AG08395 (cell line): ENCODE data around the gene FRS3.

Experiments used
- DNase-seq: peaks from one replicate; pipeline ENCODE4 v3.0.0; 2012; ENCODE audit warnings: mixed read lengths, low spot score

The FRS3 gene

DNA sequence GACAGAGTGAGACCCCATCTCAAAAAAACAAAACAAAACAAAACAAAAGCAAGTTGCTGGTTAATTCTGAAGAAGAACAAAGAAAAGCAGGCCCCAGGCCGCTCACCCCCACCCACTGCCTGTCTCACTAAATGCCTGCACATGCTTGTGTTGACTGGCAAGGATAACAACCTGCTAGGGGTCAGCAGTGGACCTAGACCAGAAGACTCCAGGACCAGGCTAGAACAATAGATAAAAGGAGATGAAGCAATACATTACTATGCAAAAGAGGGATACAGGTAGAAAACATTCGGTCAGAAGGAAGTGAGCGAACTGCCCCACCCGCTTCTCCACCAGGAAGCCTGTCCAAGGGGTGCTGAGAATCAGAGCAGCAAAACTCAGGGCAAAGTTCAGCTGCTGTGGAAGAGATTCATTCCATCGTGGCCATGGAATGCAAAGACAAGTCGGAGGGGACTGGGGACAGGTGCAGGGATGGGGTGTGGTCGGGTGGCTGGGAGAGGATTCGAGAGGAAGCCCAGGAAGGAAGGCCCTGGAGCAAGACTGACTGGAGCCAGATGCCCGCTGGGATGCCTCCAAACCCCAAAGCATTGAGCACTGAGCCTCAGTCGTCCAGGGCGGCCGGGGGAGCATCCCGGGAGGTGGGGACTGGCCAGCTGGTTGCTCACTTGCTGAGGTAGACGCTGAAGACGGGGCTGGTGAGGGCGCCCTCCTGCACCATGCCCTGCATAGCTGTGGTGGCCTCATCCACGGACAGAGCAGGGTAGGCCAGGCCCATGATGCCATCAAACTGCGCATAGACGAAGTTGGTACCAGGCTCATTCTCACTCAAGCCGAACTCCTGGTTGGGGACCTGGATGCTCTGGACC lies 37.8 kb downstream of the FRS3 start:
- DNase-seq: no peak

DNA sequence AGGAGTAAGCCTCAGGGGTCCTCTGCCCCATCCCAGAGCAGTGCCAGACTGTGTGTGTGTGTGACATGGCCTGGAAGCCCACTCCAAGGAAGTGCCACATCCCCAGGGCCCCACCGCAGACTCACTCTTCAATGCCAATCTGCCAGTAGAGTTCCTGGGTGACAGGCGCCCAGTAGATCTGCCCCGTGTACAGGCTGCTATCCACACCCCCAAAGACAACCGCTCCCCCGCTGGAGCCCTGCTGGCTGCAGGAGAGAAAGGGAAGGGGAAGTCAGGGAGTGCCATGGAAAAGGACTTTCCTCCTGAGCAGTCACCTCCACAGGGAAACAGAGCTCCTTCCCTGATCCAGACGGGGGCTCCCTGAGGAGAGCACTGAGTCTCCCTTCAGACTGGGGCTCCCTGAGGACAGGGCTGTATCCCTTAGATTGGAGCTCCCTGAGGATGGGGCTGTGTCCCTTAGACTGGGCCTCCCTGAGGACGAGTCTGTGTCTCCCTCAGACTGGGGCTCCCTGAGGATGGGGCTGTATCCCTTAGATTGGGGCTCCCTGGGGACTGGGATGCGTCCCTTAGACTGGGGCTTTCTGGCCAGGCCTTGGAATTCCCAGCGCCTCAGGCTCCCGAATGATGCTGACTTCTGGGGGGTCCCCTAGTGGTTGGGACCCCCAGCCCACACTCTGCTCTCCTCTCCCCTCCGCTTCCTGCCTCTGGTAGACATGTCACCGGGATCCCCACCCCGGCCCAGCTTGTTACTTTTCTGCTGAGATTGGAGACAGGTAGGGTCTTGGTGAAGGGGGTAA lies 39.1 kb downstream of the FRS3 start:
- DNase-seq: no peak

DNA sequence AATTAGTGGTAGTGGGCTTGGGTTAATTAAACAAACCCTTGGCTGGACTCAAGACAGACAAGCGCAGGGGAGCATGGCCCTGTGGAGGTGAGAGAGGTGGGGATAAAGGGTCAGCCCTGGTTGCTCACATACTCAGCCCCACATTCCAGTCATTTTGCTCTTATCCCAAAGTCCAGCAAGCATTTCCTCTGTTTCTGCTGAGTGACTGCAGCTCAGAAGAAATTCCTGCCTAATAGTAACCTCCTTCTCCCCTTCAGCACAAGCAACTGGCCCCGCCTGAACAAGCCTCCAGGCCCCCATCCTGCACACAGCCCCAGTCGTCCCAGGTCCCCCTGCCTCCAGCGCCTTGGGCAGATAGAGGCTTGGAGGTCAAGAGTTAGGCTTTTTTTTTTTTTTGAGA lies 40.7 kb downstream of the FRS3 start:
- DNase-seq: no peak

DNA sequence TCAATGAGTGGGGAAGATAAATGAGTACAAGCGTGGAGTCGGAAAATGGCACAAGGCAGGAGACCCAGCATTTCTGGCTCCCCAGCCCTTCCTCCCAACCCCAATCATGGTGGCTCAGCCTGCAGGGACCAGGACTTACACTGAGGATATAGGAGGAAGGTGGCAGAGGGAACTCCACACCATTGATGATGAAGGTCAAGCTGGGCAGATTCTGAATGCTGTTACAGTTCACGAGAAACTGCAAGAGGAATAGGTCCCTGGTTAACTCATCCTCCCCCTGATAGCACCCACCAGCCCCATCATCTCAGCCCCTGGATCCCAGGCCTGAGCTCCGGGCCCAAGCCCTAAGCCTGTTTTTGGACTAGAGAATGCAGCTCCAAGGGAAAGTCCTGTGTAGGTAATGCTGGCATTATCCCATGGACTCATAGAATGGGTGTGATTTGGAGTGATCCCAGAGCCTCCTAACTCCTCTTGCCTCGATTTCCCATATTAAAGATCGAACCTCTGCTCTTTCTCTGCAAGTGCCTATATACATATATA lies 42.0 kb downstream of the FRS3 start:
- no peak for DNase-seq

DNA sequence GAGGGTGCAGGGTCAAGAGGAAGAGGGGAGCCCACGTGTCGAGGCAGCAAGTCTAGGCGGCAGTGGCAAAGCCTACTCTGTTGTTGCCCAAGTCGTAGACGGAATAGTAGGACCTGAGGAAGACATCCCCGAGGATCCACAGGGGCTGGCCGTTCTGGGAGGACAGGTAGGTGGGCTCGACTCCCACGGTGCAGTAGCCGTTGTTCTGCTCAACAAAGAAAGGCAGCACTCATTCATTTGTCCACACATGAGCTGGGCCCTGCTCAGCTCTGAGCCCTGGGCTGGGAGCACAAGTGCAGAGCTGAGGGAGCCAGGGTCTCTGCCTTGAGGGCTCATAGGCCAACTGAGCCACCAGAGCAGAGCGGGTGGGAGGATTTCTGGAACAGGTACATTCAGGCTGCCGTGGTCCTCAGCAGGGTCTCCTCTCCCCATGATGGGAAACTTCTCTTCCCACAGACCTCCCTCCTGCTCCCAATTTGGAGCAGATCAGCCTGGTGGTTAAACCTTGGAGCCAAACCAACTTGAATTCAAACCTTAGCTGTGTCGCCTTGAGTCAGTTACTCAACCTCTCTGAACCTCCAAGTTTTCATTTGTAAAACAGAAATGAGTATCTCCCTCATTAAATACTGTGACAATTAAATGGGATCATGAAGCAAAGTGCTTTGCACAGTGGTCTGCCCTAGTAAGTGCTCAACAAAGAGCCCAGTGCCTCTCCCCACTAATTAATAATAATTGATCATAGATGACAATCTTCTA lies 42.7 kb downstream of the FRS3 start:
- no peak for DNase-seq

DNA sequence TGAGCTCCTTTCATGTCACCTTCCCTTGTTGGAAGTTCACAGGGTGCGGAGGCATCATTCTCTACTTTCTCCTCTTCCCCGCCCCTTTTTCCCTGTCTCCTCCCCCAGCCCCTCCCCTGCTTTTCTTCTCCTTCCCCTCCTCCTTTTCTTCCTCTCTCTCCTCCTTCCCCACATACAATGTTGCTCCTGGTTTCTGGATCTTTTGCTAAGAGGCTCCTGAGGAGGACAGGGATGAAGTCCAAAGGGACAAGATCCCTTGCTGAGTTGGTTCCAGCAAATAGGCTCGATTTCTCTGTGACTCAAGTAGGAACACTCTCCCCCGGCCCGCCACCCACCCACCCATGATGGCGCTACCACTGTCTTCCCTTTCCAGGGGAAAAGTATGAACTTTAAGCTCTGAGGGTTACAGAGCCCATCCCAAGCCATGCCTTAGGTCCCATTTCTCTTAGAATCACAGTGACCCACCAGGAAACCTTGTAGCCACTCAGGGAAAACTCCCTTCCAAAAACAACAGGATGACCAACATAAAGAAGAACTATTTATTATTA lies 43.4 kb downstream of the FRS3 start:
- no peak for DNase-seq

DNA sequence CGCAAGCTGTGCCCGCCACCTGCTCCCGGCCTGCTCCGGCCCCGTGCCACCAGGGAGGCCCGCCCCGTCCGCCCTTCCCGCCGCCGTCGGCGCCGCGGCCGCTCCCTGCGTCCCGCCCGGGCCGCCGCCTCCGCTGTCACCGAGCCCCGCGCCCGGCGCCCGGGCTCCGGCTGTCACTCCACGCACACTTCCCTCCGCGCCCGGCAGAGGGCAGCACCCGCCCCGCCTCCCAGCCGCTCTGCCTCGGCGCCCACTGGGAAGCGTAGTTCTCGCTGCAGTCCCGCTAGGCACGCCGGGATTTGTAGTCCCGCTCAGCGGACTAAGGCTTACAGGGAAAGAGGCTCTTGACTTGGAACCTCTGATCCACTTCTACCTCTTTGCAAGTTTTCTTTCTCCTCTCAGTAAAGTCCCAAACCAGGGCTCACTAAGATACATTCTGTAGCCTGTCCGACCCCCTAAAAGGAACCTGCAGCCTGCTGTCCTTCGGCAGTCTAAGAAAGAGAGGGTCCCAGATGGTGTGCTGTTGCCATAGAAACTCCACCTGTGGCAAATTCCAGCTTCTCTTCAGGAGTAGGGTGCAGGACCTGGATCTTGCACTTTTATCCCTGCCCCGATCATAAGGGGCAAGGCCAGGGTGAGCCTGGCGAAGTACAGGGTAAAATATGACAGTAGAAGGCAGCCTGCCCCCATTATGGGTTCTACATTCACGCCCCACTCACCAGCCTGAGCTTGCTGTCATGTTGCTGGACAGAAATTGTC lies 44.1 kb downstream of the FRS3 start, which contains the start of gene TFEB:
Gene TFEB (minus strand): TSS at position 182 of the 759 bp plus-strand sequence. CDS start 44,395 bp downstream, outside the sequence.
- peak; percentile 97 for DNase-seq

DNA sequence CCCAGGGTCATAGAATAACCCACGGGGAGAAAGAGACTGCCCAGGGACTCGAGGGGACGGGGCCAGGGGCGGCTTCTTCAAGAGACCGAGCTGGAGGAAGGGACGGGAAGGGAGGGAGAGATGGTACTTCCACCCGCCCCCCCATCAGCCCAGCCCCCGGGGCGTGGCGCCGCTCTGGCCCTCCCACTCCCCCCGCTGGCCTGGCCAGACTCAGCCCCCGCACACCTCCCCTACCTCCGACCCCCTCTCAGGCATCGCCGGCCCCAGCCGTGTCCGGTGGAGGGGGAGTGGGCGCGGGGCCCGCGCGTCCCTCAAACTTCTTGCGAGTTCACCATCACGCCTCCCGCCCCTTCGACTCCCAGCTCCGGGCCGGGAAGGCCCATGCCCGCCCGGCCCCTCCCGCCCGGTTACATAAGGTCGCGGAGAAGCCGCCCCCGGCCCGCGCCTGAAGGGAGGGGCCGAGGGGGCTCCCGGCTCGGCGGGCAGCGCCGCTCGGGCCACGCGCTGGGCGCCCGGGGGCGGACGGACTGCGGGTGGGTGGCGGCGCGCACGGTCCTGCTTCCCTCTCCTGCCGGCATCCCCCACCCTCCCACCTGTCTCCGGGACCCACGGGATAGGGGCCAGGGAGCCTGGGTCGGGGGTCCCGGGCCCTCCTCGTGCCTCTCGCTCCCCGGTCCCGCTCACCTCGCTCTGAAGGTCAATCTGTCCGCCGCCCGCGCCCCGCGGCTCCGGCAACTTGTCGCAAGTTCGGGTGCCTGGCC lies 44.9 kb downstream of the FRS3 start:
- peak; percentile 83 for DNase-seq

DNA sequence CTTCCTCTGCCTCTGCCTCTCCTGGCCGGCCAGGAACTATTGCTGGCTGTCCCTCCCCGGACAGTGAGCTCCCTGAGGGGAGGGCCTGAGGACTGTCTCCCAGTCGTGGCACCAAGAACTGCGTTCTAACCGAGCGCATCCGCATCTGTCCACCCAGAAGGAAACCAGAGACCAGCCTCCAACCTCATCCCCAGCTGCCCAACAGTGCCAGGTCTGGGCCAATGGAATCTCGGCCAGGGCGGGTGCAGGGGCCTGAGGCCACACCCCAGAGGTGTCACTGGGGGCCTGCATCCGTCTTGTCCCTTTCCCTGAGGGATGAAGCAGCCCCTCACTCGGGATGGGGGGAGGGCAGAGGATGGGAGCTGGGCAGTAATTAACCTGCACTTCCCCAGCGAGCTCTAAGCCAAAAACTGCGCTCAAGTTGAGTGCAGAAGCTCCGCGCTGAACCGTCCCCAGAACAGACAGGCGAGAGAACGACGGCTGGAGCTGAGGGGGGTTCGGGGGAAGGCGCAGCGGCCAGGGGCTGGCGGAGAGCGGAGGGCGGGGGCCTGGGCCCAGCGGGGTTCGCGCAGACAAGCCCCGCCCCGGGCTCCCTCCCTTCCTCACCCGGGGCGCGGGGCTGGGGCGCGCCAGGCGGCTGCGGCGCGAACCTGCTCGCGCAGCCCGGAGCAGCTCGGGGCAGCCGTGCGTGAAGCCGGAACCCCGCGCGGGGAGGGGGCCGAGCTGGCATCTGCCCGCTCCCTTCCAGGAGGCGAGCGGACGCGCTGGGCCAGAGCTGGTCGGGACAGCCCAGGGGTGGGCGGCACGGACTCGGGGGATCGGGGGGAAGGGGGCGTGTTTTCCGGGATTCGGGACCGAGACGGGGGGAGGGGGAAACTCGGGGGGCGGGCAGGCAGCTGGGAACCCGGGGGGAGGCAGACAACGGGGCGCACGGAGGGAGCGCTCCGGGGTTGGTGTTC lies 45.7 kb downstream of the FRS3 start:
- DNase-seq: peak; percentile 81

DNA sequence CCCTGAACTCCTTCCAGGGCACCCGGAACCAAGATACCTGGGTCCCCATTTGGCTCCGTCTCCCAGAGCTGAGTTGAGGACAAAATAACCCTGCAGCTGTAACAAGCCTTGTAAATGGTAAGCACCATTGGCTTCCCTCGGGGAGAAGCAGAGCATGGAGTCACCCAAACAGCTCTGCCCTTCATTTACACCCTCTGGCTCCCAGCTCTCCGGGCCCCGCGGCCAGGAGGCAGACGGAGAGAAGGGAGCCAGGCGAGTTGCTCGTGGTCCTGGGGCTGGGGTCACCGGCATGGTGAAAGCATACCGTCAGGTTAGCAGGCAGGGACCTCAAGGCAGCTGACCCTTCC lies 46.4 kb downstream of the FRS3 start:
- no peak for DNase-seq

DNA sequence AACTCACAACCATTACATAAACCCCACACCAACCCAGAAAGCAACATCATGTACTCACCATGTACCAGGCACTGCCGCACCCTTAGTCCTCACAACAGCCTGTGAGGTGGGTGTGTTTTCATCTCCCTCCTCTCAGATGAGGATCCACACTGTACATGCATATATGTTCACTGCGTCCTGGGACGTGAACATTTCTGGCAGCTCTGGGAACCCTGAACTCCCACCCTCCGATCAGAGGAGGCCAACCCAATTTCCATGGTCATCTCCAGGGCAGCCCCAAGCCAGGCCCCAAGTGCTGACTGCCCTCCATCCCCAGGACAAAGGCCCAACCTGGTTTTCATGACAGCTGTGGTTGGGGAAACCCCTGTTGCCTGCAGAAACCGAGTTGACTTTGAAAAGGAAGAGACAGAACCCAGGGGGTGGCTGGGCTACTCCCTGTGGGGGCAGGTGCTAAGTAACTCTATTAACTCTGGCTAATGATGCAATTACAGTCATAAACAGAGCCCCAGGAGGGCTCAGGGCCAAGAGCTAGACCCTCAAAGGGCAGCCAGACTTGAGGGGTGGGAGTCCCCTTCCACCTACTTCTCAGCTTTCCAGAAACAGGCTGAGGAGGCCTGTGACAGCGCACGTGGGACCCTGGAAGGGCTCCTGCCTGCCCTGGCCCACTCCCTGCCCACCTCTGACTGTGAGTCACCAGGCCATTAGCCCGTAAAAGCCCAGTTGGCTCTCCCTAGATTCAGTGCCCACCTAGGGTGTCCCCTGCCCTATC lies 46.9 kb downstream of the FRS3 start:
- no peak for DNase-seq

DNA sequence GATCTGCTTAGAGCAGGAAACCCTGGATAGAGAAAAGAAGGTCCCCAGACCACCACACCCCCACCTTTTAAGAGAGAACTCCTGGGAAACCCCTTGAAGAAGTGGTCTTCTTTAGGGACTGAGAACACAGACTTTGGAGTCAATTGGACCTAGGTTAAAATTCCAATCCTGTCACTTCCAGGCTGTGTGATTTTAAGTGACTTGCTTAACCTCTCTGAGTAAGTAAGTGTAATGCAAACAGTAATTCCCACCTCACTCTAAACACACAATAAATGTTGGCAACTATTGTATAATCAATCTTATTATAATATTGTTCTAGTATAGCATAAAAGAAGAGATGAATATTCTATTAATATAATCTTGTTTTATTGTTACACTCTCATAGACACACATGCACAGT lies 47.6 kb downstream of the FRS3 start:
- no peak for DNase-seq

DNA sequence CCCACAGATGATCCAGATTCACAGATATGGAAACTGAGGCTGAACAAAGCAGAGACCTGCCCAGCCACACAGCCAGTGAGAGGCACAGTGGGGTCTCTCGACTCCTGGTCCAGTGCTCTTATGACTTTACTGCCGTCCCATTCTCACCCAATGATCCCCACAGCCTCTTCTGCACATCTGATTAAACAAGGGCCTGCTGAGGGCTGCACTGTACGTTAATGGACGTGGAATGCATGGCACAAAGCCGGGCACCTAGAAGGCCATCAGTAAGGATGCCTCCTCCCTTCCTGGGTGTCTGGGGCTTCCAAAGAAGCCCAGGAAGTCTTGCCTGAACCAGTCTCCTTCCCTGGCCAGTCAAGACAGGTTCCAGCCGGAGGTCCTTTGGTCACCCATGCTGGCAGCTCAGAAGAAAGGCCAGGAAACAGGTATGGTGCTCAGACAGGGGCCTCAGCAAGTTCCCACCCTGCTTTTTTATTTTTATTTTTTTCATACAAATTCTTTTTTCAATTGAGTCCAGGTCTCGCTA lies 48.1 kb downstream of the FRS3 start:
- no peak for DNase-seq

DNA sequence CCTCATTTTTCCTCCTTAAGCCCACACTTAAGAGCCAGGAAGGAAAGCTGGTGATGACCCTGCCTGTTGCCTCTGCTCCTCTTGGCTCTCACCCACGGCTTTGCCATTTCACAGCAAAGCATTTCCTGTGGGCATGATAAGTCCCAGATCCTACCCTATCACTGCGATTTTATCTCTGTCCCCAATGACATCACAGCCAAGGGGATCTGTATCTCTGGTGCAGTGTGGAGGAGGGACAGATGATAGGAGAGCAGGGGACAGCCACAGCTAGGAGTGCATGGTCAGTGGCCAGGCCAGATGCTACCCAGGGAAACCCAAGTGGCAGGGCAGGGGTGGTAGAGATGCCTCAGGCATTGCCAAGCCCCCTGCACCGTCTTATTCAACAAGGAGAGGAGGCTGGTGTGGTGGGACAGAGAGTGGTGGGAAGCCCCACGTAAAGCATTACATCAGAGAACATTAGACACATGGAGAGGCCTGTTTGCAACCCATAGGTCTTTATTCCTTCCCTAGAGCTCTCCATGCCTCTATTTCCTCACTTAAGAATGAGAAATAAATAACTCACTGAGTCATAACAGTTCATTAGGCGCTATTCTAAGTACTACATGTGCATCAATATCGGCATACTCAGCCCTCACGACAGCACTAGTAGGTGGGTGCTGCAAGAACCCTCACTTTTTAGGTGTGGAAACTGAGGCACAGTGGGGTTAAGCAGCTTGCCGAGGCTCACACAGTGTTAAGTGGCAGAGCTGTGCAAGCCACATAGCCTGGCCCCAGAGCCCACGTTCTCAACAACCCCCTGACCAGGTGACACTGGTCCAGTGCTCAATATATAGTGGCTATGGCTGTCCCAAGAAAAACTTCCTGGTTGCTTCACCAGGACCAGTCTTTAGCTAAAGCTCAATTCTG lies 48.9 kb downstream of the FRS3 start:
- DNase-seq: peak; percentile 22

DNA sequence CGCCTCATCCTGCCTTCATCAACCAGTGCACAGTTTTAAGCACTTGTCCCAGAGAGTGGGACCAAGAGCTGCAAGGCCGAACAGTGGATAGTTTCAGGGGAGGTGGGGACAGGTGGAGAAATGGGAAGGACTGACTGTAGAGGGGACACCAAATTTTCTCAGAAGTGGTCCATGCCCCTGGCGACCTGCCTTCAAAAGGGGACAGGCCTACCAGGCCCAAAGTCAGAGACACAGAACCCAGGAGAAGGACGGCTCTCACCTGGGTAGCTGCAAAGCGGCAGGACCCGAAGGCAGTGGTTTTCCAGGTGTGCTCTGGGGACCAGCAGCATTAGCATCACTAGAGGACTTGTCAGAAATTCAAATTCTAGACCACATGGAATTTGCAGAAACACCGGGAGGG lies 50.1 kb downstream of the FRS3 start:
- DNase-seq: no peak

DNA sequence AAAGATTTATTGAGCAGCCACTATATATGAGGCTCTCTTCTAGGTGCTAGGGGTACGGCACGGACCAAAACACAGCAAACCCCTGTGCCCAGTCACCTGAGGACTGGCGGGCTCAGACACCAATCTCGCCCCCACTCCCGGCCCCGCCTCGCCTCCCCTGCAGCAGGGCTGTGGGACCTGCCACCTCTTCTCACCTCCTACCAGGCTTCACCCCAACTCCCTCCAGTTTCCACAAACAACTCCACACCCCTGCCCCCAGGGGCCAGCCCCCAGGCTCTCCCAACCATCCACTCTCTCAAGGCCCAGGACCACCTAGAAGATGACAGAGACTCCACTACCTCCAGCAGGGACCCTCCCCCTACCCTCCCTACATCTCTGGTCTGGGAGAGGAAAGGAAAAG lies 50.7 kb downstream of the FRS3 start:
- DNase-seq: no peak
